PC-3 (cell line): ENCODE results near the gene TBL3. TPM values are rescaled to one million over a fixed set of nuclear protein-coding genes. Genes with fewer than 3 reads are reported as not detected.

ENCODE experiments used
- ATAC-seq: fragments of 200-7000 bp; cut with Tn5 transposase; 2 replicates; pipeline ENCODE4 v1.9.1; 2020; ENCODE audit warnings: mild to moderate bottlenecking, moderate library complexity
- BruUV-seq: library from RNA; stranded (reverse); fragments of 400-500 nt; replicated peaks from 2 replicates; lab custom pipeline; 2021; lab: Mats Ljungman, UMichigan
- CTCF ChIA-PET: fragments of 300-600 bp; sonication (Branson Sonifier 250); formaldehyde crosslinking; loops from one replicate; lab custom pipeline; 2022; ENCODE audit warnings: antibody characterized with exemption; lab: Charles Lee
- POLR2A ChIA-PET: fragments of 300-600 bp; sonication (Branson Sonifier 250); formaldehyde crosslinking; loops from one replicate; lab custom pipeline; 2022; ENCODE audit warnings: antibody characterized with exemption; ENCODE audit not compliant: unreplicated experiment; lab: Charles Lee
- DNase-seq: peaks from one replicate; pipeline ENCODE4 v3.0.0-alpha.2; 2015
- H2AFZ ChIP-seq: fragments of 300-600 bp; sonication (generic); 2 replicates; pipeline ENCODE4 v1.6.0; 2016; ENCODE audit warnings: antibody characterized with exemption, low read length
- H3F3A ChIP-seq: fragments of 300-600 bp; sonication (generic); one replicate; pipeline ENCODE4 v1.6.0; 2017; ENCODE audit warnings: antibody characterized with exemption, low read length, control low read depth, mild to moderate bottlenecking; ENCODE audit not compliant: unreplicated experiment
- H3K27ac ChIP-seq: fragments of 300-600 bp; sonication (generic); 2 replicates; pipeline ENCODE4 v1.5.1; 2016; ENCODE audit warnings: mild to moderate bottlenecking, low read length
- H3K27me3 ChIP-seq: fragments of 300-600 bp; sonication (generic); 2 replicates; pipeline ENCODE4 v1.6.1; 2016; ENCODE audit warnings: low read length, mixed read lengths
- H3K36me3 ChIP-seq: fragments of 300-600 bp; sonication (generic); 2 replicates; pipeline ENCODE4 v1.6.1; 2016; ENCODE audit warnings: low read depth, mixed run types, low read length, mixed read lengths
- H3K4me1 ChIP-seq: fragments of 300-600 bp; sonication (generic); 2 replicates; pipeline ENCODE4 v1.5.1; 2016; ENCODE audit warnings: low read length; ENCODE audit not compliant: insufficient read depth
- H3K4me2 ChIP-seq: fragments of 300-600 bp; sonication (generic); 2 replicates; pipeline ENCODE4 v1.6.0; 2016; ENCODE audit warnings: low read length
- H3K4me3 ChIP-seq: fragments of 300-600 bp; sonication (generic); 2 replicates; pipeline ENCODE4 v1.5.1; 2016; ENCODE audit warnings: mild to moderate bottlenecking, low read length, mixed read lengths
- H3K79me2 ChIP-seq: fragments of 300-600 bp; sonication (generic); 2 replicates; pipeline ENCODE4 v1.6.1; 2017; ENCODE audit warnings: low read length, mixed read lengths
- H3K9ac ChIP-seq: fragments of 300-600 bp; sonication (generic); 2 replicates; pipeline ENCODE4 v1.6.0; 2016; ENCODE audit warnings: mild to moderate bottlenecking, low read length
- H3K9me2 ChIP-seq: fragments of 300-600 bp; sonication (generic); replicated peaks from 2 replicates; pipeline ENCODE4 v1.6.1; 2016; ENCODE audit warnings: mixed run types, low read length, mixed read lengths
- H3K9me3 ChIP-seq: fragments of 300-600 bp; sonication (generic); 2 replicates; pipeline ENCODE4 v1.6.1; 2016; ENCODE audit warnings: low read length, mixed read lengths
- H4K20me1 ChIP-seq: fragments of 300-600 bp; sonication (generic); 2 replicates; pipeline ENCODE4 v1.6.1; 2016; ENCODE audit warnings: low read length, mixed read lengths
- EZH2 ChIP-seq: fragments of 300-600 bp; sonication (generic); IDR thresholded peaks from one replicate; pipeline ENCODE4 v1.6.1; 2017; ENCODE audit warnings: antibody characterized with exemption, mild to moderate bottlenecking, low read length; ENCODE audit not compliant: unreplicated experiment
- EZH2phosphoT487 ChIP-seq: fragments of 300-600 bp; sonication (generic); IDR thresholded peaks from 2 replicates; pipeline ENCODE4 v1.6.1; 2018; ENCODE audit warnings: mild to moderate bottlenecking, antibody characterized with exemption, low read length, borderline replicate concordance
- intact Hi-C: fragments of 100-400 bp; cut with micrococcal nuclease; formaldehyde crosslinking; loops from 2 replicates; pipeline ENCODE4 v1.9.0; 2023
- total RNA-seq: library from RNA; depleted of rRNA; stranded (reverse); fragments of >200 nt; gene quantifications from 2 replicates; pipeline ENCODE4 v1.2.3, GENCODE V29; 2014
- TF ChIP-seq, protein P1 (sequence below): fragments of 300-600 bp; sonication (generic); conservative IDR thresholded peaks from 2 replicates; pipeline ENCODE4 v1.5.1; 2017; ENCODE audit warnings: antibody characterized with exemption, low read depth, mild to moderate bottlenecking, low read length

The TBL3 gene
- total RNA-seq, 1 experiment from 2014 or later, result 71.5 TPM

DNA sequence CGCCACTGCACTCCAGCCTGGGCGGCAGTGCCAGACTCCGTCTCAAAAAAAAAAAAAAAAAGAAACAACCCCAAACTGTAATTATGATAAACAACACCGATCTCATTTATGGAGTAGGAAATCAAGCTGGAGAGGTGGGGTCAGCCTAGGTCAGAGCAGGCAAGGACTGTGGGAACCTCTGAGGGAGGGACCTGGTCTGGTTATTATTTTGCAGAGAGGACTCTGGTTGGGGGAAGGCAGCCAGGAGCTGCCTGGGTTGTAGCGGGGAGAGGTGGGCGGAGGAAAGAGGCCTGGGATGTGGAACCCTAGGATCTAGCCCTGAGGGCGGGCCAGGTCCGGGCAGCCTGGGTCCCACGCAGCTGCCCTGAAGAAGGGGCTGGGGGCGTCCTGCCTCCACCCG lies 42.7 kb upstream of the TBL3 start:
- Histone ChIP-seq H3F3A (no peaks in the 10 kb centered on the region), H3K36me3 (no peaks in the 10 kb centered on the region), H2AFZ (peak overlapping the region; percentile 73), H3K9me2 (no peaks in the 10 kb centered on the region), H3K9me3 (no peaks in the 10 kb centered on the region), H3K27me3 (no peaks in the 10 kb centered on the region), H3K4me3 (peak overlapping the region; percentile 64), H4K20me1 (no peaks in the 10 kb centered on the region), H3K79me2 (no peaks in the 10 kb centered on the region), H3K9ac (peak overlapping the region; percentile 66), H3K4me2 (peak overlapping the region; percentile 79), H3K4me1 (no peaks in the 10 kb centered on the region), H3K27ac (no peak overlapping the region)
- DNase-seq (no peak), ATAC-seq (peak; percentile 22; the same call in 1 of the 2 replicates)
- BruUV-seq, result no TSS peak
- ChIA-PET POLR2A (no interaction called here), CTCF (no interaction called here)
- TF ChIP-seq, protein P1, sequence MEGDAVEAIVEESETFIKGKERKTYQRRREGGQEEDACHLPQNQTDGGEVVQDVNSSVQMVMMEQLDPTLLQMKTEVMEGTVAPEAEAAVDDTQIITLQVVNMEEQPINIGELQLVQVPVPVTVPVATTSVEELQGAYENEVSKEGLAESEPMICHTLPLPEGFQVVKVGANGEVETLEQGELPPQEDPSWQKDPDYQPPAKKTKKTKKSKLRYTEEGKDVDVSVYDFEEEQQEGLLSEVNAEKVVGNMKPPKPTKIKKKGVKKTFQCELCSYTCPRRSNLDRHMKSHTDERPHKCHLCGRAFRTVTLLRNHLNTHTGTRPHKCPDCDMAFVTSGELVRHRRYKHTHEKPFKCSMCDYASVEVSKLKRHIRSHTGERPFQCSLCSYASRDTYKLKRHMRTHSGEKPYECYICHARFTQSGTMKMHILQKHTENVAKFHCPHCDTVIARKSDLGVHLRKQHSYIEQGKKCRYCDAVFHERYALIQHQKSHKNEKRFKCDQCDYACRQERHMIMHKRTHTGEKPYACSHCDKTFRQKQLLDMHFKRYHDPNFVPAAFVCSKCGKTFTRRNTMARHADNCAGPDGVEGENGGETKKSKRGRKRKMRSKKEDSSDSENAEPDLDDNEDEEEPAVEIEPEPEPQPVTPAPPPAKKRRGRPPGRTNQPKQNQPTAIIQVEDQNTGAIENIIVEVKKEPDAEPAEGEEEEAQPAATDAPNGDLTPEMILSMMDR, result no peak
- TF ChIP-seq EZH2 (no peak), EZH2phosphoT487 (no peak)
- intact Hi-C loops, result loop anchor here (2.0 kb wide), 1 partner anchor 66 kb away; no protein-coding TSS in a partner anchor

DNA sequence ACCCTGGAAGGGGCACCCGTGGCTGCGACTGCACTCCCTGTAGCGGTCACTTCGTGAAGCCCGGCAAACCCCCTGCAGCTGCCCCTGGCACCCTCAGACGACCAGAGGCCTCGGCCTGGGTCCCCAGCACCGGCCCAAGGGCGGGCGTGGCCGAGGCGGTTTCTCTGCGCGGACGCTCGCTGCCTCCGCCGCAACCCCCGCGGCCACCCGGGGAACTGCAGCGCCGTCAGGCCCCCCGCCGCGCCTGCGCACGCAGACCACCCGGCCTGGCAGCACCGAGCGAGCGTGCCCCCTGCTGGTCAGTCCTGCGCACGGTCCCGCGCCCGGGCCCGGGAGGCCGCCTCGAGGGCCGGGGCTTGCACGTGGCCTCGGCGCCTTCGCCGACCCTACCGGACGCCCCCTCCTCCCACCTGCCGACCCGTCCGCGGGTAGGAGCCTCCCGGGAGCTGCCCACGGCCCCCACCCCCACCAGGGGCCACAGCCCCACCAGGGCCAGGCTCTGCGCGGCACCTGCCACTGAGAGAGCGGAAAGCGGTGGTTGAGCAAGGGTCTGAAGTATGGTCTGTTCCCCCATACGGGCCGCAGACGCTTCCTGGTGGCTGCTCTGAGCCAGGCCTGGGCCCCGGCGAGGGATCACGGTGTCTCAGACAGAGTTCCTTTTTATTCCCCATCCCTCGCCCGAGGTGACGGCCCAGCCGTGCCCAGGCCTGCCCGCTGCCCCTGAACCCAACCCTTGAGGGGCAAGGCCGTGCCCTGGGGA lies 42.1 kb upstream of the TBL3 start:
- DNase-seq (peak; percentile 80), ATAC-seq (peak; percentile 86)
- peak overlapping the region; percentile 79 for H3K4me2 ChIP-seq
- H3K9me2 ChIP-seq, result no peaks in the 10 kb centered on the region
- ChIA-PET CTCF (no interaction called here), POLR2A (no interaction called here)
- no peaks in the 10 kb centered on the region for H4K20me1 ChIP-seq
- no peaks in the 10 kb centered on the region for H3K4me1 ChIP-seq
- H3K79me2 ChIP-seq, result no peaks in the 10 kb centered on the region
- H3F3A ChIP-seq, result no peaks in the 10 kb centered on the region
- no peaks in the 10 kb centered on the region for H3K27me3 ChIP-seq
- intact Hi-C loops, result loop anchor here (2.0 kb wide), 1 partner anchor 67 kb away; no protein-coding TSS in a partner anchor
- H3K27ac ChIP-seq, result no peak overlapping the region
- H3K9me3 ChIP-seq, result no peaks in the 10 kb centered on the region
- BruUV-seq, result no TSS peak
- H3K4me3 ChIP-seq, result peak overlapping the region; percentile 64
- H3K36me3 ChIP-seq, result no peaks in the 10 kb centered on the region
- no peak for TF ChIP-seq EZH2
- no peak for TF ChIP-seq EZH2phosphoT487
- TF ChIP-seq, protein P1, result peak; percentile 68
- peak overlapping the region; percentile 79 for H2AFZ ChIP-seq
- peak overlapping the region; percentile 66 for H3K9ac ChIP-seq

DNA sequence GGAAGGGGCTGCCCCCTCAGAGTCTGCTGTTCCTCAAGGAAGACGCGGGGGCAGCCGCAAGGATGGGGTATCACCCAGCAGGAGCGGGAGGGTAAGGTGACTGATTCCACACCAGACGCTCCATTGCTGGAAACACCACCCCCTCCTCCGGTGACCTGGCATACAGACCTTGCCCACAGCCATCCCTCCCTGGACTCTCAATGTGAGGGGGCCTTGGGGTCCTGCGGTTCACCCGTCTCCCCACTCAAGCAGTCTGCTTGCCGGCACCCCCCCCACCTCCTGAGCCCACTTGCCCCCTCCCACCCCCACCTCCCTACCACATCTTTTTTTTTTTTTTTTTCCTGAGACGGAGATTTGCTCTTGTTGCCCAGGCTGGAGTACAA lies 41.5 kb upstream of the TBL3 start:
- ChIA-PET POLR2A (no interaction called here), CTCF (no interaction called here)
- H3K27me3 ChIP-seq, result no peaks in the 10 kb centered on the region
- no peak overlapping the region for H3K27ac ChIP-seq
- H3F3A ChIP-seq, result no peaks in the 10 kb centered on the region
- no peak overlapping the region; the same call in 1 of the 2 replicates for H2AFZ ChIP-seq
- peaks cover 5% of the 10 kb centered on the region for H3K4me1 ChIP-seq
- no peaks in the 10 kb centered on the region for H3K9me2 ChIP-seq
- DNase-seq (no peak), ATAC-seq (no peak)
- H3K36me3 ChIP-seq, result no peaks in the 10 kb centered on the region
- BruUV-seq, result no TSS peak
- TF ChIP-seq, protein P1, result no peak
- TF ChIP-seq EZH2phosphoT487, result no peak
- no peak for TF ChIP-seq EZH2
- no peaks in the 10 kb centered on the region for H4K20me1 ChIP-seq
- no peak overlapping the region for H3K4me2 ChIP-seq
- H3K79me2 ChIP-seq, result no peaks in the 10 kb centered on the region
- intact Hi-C loops, result no loop called here
- H3K9ac ChIP-seq, result no peak overlapping the region
- no peaks in the 10 kb centered on the region for H3K9me3 ChIP-seq
- H3K4me3 ChIP-seq, result no peak overlapping the region
